ENCODE results near the gene NXPH3.
"Not testable (repeated sequence)": the region's sequence is repeated elsewhere in the genome, so short reads cannot be mapped to it uniquely, and the experiment has no call there.

Gene NXPH3

DNA sequence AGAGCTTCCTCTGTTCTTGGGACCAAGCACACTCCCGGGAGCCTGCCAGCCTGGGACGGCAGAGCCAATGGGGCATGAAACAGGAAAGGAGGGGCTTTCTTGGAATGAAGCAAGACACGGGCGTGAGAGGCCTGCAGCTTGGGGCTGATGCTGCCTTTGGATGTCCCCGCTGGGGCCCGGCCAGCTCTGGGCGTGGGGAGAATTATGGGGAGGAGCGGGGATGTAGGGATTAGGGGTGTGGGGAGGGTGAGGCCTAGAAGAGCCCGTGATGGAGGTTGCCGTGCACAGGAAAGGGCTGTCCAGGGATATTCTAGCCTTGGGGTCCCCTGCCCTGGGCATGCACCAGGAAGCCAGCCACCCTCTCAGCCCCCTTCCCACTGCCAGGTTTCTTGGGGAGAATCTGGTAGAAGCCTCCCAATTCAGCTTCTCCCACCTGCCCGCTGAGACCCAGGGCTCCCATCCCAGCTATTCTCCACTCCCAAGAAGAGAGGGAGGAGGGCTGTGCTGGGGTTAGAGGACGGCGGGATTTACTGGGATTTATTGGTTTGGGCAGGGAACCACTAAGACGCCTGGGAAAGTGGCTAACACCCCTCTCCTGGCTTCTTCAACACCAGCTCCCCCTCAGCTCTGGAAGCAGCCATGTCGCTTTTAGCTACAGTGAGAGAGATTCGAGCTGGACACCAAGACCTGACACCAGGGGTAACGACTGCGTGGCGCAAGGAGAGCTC is 20.0 kb upstream of the NXPH3 start:
- no peak for DNase-seq

DNA sequence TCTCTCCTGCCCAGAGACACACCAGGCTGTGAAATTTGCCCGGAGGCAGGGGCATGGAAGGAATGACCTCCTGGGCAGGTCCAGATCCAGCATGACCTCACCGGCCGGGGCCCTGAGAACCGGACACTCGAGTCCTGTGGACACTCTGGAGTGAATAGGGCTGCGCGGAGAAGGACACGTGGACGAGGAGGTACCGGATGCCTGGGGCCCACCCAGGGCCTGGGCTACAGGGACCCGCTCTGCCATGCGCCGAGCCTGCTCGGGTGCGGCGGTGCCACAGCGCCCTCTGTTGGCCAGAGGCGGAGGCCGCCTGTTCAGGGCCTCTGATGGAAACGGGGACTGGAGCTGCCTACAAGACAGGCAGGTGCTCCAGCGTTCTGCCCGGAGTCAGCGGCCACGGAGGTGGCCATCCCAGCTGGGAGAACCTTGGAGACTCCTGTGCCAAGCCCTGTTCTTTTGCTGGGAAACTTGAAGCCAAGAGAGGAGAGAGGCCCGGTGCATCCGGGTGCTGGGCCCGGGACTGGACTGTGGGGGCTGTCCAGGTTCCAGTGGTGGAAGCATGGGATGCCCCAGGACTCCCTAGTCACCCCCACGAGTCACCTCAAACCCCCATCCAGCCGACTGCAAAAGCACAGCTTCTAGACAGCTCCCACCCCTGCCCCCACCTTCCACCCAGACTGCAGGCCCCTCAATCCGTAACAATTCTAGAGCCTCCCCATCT is 19.3 kb upstream of the NXPH3 start:
- peak; percentile 85 for DNase-seq

DNA sequence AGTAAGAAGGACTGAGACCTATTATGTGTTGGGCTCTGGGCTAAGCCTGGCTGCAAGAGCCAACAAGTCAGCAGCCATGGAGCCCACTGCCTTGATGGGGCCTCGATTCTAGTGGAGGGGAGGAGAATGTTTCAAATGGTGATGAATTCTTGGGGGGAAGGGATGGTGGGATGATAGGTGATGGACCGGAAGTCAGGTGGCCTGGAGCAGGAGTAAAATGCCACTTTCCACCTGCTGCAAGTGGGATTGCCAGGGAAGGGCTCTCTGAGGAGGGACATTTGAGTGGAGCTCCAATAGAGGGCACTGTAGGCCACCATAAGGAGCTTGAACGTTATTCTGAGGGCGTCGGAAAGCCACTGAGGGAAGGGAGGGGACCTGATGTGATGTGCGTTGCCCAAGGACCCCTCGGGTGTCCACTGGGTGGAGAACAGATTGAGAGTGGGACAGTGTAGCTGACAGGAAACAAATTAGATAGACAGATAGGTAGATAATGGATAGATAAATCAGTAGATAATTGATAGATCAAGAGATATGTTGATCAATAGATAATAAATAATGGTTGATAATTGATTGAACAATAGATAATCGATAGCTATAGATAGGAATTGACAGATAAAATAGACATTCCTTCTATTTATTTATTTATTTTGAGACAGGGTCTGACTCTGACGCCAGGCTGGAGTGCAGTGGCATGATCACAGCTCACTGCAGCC is 18.2 kb upstream of the NXPH3 start:
- no peak for DNase-seq

DNA sequence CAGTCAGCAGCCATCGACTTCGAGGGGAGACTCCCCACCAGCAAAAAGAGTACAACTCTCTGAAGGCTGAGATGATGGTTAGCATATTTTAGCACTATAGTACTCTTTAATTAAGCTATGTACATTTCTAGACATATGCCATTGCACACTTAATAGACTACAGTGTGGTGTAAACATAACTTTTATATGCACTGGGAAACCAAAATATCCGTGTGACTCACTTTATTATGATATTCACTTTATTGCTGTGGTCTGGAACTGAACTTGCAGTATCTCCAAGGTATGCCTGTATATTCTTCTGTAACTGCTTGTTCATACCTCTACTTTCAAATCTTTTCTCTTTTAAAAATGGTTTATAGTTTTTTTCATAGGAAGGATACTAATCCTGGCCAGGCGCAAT is 11.0 kb upstream of the NXPH3 start:
- DNase-seq = no peak

DNA sequence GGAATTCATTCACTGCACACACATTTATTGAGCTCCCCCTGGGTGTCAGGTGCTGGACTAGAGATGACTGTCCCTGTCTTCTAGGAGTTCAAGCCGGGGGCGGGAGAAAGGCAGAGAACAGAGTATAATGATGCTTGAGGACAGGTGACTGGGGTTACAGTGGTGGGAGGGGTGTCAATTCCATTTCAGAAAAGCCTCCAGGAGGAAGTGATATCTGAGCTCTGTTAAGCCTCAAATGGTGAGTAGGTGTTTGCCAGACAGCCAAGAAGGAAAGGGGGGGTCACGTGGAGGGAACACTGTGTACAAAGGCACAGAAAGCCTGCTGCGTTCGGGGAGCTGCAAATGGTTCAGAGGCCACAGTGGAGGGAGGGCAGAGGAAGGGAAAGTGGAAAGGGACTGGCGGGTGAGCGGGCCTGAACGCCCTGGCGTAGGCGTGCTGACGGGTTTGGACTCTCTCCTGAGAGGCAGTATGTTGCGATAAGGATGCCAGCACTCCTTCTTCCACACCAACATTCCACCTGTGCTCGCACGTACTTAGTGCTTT is 9.7 kb upstream of the NXPH3 start:
- DNase-seq = no peak

DNA sequence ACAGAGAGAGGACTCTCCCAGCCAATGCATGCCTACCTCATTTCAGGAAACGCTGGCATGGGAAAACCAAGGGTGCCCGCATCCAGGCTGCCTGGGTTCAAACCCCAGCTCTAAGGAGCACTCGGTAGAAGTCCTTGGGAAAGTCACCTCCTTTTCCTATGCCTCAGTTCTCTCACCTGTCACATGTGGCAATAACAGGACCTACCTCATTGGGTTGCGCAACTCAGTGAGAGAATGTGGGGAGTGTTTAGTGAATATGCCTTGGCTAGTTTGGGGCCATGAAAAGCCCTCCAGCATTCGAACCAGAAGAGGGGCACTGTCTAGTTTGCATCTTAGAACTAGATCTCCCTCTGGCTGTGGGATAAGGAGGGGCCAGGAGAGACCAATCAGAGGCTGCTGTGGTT is 9.0 kb upstream of the NXPH3 start:
- no peak for DNase-seq

DNA sequence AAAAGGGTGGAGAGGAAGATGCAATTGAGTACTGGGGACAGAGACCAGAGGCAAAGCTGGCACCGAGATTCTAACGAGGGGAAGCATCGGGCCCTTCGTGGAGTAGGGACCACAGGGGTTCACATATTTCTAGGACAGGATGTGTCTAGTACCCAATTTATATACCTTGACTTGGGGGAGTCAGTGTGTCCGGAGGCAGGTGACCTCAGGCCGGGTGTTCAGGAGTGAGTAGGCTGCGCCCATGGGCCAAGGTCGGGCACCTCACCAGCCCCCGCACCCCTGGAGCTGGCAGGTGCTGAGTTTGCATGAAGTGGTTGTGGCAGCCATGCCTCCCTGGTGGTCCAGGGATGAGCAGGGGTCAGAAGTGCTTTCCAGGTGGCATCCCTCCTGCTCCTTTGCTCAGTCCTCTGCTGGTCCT is 8.6 kb upstream of the NXPH3 start:
- DNase-seq = no peak

DNA sequence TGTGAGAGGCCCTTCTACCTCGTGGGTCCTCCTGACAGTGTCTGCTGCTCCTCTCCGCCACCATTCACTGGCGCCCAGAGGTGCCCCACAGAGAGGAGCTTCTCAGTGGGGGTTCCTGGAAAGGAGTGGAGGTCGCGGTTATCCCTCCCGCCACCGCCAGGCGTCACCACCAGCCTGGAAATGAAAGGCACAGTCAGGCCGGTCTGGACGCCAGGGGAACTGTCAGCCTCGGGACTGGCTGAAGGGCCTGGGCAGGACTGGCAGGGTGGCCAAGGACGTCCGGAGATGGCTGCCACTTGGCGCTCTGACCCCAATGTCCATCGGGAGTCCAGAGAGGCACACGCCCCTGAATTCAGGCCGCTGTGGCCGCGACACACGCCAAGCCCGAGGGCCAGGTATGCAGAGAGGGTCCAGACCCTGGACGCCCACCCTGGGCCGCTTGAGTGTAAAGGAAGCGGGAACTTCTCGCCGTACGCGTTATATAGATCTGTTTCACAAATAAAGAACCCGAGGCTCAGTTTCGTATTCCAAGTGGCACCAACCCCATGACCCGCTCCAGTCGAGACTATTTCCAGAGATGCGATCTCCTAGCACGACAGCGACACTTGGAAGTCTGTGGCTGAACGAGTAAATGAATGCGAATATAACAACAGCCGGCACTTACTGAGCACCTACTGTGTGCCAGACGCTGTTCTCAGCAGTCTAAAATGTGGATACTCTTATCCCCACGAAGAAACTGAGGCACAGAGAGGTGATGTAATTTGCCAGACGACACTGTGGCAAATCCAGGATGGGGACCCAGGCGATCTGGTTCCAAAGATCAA is 7.6 kb upstream of the NXPH3 start:
- peak; percentile 86 for DNase-seq

DNA sequence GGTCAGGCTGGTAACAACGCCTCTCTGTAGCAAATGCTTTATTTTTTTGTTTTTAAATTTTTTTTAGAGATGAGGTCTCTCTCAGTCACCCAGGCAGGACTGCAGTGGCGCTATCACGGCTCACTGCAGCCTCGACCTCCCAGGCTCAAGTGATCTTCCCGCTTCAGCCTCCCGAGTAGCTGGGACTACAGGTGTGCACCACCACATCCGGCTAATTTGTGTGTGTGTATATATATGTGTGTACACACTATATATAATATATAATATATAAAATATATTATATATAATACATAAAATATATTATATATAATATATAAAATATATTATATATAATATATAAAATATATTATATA is 7.0 kb upstream of the NXPH3 start:
- not testable (repeated sequence) for DNase-seq

DNA sequence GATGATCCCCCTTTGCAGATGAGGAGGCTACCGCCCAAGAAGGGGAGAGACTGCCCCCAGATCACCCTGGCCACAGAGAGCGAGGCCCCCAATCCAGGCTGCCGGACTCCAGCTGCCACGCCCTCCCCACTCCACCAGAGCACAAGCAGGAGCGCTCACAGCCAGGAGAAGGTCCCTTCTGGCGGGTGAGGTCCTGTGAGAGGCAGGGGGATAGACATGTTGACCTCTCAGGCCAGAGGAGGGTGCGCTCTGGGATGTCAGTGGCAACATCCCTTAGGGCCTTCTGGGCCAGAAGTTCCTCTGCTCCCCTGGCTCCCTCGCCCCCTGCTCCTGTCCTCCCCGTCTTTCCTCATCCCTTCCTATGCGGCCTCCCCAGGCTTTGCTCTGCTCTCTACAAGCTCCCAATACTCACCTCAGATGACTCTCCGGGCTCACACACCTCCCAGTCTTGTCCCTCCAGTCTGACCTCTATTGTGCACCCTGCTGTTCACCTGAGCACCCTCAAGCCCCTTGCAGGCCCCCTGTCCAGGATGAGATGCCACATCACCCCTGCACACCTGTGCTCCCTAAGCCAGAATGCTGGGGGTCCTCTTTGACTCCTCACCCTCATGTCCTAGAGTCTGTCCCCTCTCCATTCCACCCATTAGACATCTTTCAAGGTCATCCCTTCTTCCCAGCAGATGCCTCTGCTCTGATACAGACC is 5.0 kb upstream of the NXPH3 start:
- no peak for DNase-seq

DNA sequence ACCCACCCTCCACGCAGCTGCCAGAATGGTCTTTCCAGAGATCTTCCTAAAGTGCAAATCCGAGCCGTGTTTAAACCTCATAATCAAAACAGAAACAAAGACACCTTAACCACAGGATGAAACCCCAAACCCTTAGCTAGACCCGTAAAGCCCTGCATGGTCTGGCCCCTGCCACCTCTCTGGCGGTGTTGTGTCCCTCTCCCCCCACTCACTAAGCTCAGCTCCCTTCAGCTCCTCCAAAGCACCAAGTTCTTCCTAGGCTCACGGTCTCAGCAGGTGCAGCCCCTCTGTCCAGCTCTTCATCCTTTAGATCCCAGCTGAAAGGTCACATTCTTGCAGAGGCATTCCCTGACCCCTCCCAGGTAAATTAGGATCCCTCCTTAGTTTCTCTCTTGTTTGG is 4.4 kb upstream of the NXPH3 start:
- DNase-seq = no peak

DNA sequence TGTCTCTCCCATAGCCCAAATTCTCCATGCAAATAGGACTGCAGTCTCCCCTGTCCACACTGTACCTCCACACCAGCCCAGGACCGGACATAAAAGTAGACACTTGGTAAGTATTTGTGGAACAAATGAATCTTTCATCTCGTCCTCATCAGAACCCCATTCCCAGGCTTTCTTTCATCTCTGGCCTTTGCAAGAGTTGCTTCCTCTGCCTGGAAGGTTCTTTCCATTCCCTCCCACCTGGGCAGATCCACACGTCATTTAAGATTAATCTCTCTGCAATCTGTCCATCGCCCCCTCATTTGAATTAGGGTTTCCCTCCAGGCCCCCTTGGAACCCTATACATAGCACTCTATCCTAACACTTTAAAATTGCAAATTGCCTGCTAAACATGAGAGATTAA is 3.9 kb upstream of the NXPH3 start:
- DNase-seq = no peak

DNA sequence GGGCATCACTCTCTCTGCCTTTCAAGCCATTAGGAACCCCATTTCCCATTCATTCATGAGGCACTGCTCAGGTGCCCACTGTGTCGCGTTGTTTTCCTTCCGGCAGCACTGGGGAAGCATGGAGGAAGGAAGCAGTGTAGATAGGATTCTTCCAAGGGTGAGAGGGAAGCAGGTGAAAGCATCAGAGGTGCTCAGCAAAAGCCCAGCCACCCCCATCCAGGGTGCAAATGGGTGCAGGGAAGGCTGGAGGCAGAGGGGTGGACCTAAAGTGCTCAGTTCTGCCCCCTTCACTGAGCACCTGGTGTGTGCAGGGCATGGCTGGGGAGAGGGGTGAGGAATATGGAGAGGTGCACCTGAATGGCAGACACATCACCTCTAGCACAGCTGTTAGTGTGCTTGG is 3.4 kb upstream of the NXPH3 start:
- no peak for DNase-seq

DNA sequence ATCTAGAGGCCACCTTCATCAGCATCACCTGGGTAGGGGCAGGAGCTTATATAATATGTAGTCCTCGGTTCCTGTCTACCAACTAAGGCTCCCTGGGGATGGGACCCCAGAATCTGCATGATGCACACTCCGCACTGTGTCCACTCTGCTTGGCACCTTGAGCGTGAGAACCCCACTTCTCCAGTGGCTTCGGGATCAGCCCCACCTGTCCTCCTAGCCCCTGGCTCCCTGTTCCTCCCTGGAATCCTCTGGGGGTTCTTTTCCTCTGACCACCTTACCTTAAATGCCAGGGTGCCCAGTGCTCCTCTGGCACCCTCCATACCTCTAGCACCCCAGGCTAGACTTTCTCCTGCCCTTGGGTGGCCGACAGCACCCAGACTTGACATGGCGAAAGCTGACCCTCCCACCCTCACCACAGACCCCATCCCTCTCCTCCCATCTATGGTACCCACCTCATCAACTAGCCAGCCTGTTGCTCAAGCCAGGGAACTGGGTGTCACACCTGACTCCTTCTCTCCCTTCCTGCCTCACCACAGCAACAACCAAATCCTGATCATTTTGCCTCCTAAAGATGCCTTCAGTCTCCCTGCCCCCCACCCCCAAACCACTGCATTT is 2.8 kb upstream of the NXPH3 start:
- DNase-seq = no peak

DNA sequence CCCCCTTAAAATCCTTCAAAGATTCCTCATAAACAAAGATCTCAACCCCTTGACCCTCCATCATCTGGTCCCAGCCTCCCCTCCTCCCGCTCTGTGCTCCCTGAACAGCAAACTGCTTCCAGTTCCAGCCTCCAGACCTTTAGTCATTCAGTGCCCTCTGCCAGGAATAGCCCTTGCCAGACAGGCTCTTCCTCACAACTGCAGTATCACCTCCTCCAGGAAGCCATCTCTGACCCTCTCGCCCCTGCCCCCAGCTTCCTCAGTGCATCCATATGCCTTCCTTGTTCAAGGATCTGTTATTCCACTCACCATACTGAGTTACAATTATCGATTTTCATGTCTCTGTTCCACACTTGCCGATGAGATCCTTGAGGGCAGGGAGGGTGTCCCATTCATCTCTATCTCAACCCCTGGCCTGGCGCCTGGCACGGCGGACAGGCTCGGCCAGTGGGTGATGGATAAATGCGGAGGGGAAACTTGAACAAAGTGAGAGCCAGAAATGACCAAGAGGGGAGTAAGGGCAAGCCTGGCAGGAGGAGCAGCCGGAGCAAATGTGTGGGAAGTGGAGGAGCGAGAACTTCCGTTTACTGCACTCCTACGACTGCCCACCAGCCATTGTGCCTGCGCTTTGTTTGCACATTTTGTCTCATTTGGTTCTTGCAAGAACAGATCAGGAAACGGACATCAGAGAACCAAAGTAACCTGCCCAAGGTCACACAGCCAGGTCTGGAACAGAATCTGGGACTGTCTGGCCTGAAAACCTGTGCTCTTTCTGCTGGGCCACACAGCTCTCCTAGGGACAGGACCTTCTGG is 2.0 kb upstream of the NXPH3 start:
- DNase-seq = no peak

DNA sequence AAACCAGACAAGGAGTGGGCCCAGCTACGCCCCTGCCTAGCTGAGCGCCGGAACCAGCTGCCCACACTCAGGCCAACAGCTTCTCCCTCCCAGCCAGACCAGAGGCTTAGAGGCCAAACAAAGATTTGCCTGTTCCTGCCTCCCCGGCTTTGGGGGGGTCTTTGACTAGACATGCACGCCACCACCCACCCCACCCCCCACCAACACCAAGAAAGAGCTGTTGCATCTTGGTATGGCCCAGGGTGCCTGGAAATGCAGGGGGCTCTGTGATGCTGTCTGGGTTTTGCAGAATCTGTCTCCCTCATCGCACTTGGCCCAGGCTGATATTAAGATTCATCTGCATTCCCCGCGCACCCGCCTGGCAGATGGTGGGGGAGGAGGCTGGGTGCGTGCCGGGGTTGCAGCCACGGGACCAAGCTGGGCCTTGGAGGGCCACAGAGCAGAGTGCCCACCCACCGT is 1.3 kb upstream of the NXPH3 start:
- DNase-seq = no peak

DNA sequence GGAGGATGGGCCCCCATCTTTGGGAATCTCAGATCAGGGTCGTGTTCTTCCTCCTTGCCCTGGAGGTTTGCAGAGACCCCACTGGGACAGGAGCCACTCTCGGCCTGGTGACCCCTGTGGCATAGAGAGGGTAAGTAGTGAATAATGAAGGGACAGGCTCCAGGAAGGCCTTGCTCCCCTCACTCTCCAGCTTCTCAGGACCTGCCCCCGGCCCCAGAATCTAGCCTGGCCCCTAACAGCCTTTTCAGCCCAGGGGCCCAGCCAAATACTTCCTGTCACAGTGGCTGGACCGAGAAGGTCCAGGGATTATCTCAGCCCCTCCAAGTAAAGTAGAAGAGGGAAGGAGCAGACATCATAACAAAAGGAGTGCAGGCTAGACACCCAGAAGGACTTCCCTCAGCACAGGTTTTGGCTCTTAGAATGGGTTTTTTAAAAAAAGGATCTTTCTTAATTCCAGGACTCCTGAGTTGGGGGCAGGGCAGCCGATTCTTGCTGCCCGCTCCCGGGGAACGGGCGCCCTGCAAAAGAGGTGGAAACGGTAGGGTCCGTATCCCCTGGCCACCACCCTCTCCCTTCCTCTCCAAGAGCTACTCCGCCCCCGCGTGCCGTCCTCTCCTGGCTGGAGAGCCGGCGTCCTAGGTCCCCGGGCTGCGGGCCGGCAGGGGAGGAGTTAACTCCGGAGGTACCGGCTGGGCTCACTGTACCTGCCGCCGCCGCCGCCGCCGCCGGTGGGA is 559 bp upstream of the NXPH3 start:
- no peak for DNase-seq

DNA sequence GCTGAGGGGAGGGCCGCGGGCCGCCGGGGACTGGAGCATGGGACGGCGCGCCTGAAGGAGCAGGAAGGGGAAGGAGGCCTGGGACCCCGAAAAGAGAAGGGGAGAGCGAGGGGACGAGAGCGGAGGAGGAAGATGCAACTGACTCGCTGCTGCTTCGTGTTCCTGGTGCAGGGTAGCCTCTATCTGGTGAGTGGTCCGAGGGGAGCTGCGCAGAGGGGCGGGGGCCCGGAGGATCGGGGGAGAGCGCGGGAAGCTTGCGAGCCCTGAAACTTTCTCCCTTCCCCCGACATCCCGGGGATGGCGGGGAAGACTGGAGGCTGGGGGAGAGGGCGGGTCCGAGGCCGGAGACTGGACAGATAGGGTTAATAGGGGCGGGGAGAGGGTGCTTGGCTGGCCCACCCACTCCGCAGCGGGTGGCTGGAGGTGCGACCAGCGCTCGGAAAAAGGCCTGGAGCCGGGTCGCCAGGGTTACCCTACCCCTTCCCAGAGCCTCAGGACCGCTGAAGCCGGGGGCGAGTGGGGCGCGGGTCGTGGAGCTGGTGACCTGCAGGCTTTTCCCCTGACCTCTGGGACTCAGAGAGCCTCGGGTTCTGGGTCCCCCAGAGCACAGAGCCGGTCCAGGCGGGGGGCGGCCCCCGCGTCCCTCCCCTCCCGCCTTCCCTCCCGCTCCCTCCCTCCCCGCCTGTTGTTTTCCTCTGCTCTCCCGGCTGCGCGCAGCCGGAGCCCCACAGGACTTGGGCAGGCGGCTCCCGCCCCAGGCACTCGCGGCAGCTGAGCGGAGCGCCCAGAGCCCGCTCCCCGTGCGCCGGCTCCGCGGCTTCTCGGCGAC is 631 bp downstream of the NXPH3 start:
- DNase-seq = no peak
